CMK (cell line): Measurements from ENCODE around the gene MACROD2.

Source experiments
- DNase-seq: peaks from one replicate; pipeline ENCODE4 v3.0.0-alpha.2; 2010; ENCODE audit warnings: low read depth

The MACROD2 gene

DNA sequence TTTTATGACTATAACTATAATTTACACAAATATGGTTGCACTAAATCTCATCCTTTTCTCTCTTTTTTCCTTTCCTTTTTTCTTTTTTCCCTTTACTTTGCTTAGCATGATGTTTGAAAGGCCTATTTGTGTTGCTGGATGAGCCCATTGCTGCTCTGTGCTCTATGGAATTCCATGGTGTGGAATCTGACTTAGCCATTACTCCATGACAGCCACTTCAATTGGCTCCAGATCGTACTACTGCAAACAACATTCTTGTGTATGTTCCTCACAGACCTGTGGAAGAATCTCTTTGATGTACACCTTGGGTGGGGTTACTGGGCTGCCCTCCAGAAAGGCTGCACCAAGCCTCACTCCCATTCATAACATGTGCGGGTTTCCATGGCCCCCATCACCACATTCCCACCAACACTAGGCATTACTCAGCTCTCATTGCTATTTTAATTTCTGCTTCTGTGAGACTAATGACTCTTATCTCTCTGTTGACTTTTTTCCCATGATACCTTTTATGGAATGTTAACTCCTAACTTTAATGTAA, 1598.9 kb downstream of the MACROD2 start:
- DNase-seq, result no peak

DNA sequence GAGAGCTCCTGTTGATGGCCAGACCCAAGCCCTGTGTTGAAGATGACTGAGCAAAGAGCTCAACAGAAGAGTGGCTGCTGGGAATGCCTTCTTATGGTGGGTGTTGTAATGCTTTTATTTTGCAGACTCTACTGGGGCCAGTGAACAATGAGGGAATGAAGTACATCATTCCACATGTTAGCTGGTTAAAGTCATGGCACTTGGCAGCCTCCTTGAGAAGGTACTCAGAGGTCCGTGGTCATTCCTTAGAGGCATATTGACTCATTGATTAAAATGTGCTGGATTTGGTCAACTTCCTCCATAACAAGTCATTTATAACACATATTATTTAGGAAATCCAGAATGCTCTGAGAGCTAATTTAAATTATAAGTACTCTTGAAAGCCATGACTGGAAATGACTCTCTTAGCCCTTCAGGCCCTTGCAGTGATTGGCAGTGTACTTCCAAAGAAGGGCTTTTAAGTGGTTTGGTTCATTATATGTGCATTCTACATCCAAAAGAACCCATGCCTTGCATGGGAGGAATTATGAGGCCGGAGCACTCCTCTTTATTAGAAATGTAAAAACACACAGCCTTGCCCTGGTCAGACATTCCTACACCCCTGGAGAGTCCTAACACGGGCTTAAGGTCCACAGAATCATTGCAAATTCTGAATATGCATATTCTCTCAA, 1601.0 kb downstream of the MACROD2 start:
- DNase-seq, result no peak

DNA sequence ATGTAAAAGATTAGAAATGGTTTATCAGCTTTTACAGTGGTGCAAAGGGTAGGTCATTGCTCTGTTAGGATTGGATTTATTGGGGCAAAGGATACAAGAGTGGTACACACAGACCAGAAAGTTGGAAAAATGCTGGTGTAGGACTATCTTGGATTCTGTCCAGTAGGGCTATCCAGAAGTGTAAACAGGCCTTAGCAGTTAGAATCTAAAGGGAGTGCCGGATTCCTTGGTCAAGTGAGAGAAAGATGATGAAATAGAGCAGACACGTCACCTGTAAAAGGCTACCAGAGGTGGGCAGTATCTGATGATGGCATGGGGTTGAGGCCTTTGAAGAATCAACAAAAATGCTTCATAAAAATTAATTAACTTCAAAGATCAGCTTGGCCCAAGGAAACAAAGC, 1602.0 kb downstream of the MACROD2 start:
- no peak for DNase-seq

DNA sequence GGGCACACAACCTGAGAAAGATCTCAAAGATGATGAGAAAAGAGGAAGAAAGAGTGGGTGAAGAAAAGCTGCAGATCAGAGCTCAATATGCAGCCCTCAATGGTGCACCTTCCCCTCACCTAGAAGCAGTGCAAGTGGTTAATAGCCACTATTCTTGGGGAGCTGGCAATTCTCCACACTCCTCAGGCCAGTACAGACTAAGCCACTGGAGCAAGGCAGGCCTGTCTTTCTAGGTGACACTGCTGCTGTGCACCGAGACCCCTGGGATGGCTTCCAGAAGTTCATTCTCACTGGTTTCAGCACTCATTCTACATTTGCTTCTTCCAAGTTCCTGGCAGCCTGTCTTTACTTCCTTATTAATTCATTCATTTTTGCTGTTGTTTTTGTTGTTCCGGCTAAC, 1604.6 kb downstream of the MACROD2 start:
- no peak for DNase-seq

DNA sequence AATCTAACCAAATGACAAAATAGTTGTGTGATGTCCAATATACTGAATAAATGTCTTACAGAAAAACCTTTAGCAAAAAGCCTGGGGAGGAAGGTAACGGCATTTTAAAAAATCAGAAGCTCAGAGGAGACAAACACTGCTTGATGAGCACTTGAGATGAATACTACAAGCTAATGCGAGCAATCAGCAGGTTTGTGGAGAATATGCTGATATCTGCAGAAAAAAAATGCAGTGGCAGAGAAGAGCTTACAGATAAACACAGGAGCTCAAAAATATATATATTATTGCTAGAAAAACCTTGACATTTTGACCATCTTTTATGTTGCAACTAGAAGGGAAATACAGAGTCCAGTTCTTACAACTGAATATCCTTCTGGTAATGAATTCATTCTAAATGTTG, 1605.2 kb downstream of the MACROD2 start:
- no peak for DNase-seq

DNA sequence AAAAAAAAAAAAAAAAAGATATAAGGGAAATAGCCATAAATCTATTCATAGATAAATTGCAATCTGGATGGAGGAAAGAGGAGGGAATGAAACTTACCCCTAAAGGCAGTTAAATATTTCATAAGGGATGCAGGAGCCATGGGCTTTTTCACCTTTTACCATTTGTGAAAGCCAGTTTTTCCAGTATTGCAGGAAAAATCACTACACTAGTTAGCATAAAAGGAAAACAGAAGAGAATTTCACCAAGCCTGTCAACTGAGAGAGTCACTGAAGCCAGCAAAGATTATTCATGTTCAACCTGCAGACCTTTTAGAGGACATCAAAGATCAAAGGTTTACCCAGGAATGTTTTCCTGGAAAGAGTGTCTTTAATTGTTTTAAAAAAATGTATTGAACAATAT, 1608.2 kb downstream of the MACROD2 start:
- DNase-seq, result no peak

DNA sequence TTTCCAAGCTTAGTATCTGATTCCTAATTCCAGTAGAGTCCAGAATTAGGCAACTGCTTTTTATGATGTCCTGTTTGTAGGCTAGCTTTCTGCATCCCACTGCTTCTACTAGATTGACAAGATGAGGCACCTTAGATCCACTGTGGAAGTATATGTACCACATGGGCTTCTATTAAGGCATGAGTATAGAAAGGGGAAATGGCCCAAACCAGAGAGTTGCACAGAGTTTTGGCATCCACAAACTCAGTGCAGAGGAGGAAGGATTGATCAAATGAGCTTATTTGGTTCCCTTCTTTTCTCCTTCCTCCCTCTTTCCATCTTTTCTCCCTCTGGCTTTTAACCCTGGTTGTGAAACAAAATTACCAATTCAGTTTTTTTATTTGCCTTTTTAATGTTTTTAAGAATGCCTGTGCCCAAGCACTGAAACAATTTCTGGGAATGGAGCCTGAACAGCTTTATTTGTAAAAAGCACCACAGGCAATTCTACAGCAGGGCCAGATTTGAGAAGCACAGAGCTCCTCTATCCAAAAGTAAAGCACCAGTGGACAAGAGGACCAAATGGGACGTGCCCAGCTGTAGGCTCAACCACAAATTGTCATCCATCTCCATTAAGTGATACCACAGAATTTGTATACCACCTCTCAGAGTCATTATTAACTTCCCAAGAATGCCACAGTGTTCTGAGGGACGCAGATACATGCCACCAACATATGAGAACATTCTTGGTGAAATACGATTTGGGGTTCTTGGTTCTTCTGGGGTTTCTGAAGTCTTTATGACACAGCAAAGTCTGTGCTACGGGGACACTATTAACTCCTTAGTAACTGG, 1608.9 kb downstream of the MACROD2 start:
- no peak for DNase-seq

DNA sequence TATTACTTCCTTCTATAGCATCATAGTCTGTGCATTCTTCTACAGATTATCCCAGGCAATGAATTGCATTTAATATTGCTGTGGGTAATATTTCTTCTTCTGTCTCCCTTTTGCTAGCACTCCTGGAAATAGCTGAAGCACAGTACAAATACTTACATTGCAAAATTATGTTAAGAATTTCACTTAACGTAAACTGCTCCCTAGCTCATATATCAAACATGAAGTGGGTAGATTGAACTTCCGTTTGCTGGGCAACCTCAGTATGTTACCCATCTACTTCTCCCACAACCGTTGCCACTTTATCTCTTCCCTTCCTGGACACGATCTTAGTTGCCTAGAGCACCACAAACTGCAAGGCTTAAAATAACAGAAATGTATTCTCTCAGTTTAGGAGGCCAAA, 1614.6 kb downstream of the MACROD2 start:
- no peak for DNase-seq

DNA sequence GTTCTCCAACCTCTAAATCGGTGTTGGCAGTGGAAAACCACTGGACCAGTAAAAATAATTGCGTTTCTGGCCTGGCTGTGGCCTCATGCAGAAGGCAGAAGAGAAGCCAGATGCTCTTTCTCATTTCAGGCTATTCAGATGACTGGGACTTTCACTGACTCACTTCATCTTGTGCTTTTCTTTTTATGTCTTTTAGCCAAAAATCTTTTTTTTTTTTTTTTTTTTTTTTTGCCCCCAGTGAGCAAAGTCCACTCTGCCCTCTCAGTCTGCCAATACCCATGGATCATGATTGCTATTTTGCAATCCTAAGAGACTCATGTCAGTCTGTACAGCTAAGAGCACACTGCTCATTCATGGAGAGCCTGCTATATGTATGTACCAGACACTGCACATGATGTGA, 1615.5 kb downstream of the MACROD2 start:
- no peak for DNase-seq

DNA sequence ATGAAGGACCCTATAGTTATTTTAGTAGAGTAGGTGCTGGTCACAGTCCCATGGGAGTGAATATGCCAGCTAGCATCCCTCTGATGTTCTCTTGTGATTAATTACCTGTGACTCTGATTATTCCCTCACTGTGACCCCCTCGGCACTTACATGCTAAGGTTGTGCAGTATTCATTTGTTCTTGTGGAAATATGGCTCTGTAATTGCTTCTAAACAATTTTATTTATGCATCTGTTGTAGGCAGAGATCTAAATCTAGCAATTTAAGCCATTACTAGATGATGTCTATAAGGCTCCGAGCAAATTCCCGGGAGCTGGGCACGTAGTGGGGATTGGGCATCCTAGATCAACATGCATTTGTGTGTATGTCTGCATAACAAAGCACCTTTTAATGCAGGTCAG, 1616.2 kb downstream of the MACROD2 start:
- no peak for DNase-seq

DNA sequence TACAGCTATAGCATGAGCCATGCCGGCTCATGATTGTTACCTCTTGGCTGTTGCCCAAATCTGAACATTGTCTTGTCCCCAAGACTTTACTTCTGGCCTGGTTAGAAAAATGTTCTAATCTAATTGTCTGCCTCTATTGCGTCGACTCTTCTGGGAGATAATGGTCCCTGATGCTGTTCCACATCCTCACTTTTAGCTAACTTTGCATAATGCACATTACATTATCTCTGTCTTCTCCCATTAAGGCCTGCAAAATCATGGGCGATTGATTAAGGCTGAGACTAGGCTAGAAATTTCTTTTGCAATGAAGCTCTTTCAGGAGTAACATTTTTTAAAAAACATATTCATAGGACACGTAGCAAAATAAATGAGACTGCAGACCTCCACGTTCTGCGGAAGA, 1616.9 kb downstream of the MACROD2 start:
- no peak for DNase-seq

DNA sequence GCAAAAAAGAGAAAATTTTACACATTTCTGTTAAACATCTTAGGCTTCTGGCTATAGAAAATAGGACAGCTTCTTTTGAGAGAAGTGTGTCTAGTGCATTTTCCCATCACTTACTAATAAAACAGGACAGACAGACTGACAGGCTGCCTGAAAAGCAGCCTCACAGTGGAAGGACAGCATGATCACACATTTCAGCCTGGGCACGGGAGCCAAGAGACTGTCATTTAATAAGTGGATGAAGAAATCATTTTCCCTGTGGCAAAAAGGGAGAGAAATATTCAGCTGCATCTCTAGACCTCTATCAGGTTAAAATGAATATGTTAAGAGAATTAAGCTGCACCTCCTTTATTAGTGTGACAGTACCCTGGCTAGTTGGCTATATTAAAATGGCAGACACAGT, 1617.5 kb downstream of the MACROD2 start:
- DNase-seq, result no peak

DNA sequence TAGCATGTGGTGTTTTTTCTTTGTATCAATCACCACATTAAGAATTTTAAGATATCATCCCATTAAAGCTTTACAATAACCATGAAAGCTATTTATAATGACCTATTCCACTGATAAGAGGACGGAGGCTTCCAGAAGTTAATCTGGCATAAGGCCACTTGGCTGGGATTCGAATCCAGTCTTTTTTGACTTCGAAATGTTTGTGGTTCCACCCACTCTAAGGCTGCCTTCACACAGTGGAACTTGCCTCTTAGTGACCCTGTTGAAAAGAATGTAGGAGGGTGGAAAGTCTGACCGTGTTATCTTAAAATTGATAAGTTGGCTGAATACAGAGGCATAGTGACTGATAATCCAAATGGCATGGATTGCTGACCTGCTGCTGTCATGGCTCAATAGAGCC, 1618.2 kb downstream of the MACROD2 start:
- DNase-seq, result no peak

DNA sequence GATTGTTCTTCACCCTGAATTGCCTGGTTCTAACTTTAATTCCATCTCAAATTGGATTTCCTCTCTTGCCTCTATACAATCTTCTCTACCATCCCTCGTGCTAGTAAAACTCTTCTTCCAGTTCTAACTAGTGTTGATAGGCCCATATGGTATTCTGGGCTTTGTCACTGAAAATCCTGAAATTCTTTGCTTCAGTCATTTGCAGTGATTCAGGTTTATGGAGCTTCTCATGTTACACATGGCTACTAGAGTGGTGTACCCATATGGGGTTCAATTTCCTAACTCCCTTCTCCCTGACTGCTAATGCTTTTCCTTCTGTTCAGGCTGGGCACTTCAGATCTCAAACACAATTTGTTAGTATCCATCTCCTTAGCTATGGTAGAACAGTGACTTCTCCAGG, 1621.3 kb downstream of the MACROD2 start:
- DNase-seq, result no peak

DNA sequence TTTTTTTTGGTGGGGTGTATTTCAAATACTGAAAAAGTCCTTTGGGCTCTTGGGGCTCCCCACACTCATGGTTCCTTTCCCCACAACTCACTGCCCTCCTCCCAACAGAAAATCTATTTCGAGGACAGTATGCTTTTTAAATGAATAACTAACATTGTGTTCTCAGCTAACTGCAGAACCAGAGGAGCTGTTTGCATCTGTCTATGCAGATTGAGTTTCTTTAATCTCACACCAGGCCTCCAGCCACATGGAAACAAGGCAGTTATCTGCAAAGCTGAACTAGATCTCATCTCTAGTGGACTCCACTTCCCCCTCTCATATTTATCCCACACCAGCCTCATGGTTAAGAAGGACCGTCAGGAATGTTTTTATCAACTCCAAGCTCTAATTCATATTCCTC, 1622.8 kb downstream of the MACROD2 start:
- no peak for DNase-seq

DNA sequence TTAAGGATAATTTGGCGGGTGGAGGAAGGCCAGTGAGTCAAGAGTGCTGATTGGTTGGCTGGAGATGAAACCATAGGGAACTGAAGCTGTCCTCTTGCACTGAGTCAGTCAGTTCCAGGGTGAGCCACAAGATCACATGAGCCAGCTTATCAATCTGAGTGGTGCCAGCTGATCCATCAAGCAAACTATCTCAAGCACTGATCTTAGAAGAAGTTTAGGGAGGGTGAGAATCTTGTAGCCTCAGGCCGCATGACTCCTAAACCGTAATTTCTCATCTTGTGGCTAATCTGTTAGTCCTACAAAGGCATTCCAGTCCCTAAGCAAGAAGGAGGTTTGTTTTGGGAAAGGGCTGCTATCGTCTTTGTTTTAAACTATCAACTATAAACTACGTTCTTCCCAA, 1623.6 kb downstream of the MACROD2 start:
- no peak for DNase-seq

DNA sequence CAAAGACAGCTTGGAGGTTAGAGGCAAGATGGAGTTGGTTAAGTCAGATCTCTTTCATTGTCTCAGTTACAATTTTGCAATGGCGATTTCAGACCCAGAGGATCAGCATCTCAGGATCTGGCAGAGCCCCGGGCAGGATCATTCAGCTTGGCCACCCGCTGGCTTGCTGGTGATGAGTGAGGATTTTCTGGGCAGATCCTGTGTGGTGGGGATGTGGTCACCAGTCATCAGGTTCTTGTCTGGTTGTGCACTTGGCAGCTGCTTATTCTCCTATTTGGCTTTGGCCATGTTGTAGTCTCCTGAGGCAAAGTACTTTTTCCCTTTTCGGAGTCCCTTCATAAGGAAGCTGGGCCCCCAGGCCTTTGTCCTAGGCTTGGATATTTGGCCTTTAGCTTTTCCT, 1624.0 kb downstream of the MACROD2 start:
- DNase-seq, result no peak

DNA sequence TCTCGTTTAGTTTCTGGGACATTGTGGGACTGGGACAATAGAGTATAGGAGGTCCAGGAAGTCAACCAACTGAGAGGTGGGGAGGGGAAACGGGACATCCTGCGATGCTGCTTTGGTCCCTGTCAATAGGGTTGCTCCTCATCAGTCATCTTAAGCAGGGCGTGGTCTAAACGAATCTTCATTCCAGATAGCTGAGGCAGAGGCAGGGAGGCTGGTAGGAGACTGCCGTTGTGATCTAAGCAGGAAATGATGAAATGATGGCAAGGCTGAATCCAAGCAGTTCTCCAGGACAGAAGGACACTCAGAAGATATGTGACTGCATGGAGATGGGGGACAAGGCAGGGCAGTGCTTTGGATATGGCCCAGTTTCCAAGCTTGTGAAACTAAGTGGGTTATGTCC, 1624.5 kb downstream of the MACROD2 start:
- DNase-seq, result no peak

DNA sequence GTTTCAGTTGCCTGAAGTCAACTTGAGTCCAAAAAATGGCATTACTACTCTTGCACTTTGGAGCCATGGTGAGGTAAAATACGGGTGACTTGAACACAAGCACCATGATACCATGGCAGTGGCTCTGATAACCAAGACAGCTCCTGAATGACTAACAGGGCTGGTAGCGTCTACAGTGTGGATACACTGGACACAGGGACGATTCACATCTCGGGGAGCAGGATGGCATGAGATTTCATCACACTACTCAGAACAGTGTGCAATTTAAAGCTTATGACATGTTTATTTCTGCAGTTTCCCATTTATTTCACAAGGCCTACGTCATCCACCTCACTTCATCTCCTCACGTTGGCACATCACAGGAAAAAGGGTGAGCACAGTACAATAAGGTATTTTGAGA, 1627.1 kb downstream of the MACROD2 start:
- no peak for DNase-seq

DNA sequence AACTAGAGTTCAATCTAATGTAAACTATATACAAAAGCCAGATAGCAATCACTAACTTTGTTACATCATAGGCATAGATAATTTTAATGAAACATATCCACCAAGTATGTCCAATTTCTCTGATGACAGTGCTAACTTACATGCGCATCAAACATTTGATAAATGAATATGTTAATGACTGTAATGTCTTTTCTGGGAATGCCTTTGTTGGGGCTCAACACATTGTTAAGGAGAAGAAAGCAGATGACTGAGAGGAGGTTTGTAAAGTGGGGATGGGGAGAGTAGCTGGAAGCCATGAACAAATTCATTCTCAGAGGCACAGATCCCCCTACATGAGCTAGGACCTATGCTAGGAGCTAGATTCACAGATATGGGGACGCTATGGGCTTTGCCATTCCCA, 1627.9 kb downstream of the MACROD2 start:
- DNase-seq, result no peak

DNA sequence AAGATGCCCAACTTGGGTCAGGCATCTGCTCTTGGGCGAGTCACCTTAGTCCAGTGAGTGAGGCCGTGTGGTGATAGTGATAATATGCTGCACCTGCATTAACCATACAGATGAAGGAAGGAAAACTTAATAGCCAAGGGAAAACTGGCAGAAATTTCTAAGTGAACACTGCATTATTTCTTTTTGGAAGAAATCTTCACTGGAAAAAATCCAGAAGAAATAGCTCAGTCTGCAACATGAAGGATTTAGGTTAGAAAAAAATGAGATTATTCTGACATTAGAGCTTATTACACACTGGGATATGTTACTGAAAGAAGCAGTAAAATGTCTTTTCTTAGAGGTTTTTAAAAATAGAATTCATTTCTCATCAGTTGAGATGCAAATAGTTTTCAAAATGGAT, 1630.7 kb downstream of the MACROD2 start:
- DNase-seq, result no peak

DNA sequence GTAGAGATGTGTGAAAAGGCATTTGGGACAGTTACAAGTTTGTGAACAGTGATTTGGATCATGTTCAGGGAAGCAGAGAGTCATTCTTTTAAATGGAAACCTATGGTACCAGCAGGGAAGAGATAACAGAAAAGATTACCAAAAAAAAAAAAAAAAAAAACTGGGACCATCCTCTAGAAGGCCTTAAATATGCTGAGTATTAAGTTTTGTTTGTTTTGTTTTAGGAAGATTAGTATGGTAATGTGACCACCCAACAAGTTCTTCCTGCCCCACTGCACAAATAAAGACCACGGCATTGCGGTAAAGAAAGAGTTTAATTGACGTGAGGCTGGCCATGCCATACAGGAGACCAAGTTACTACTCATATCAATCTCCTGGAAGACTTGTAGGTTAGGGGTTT, 1631.8 kb downstream of the MACROD2 start:
- DNase-seq, result no peak

DNA sequence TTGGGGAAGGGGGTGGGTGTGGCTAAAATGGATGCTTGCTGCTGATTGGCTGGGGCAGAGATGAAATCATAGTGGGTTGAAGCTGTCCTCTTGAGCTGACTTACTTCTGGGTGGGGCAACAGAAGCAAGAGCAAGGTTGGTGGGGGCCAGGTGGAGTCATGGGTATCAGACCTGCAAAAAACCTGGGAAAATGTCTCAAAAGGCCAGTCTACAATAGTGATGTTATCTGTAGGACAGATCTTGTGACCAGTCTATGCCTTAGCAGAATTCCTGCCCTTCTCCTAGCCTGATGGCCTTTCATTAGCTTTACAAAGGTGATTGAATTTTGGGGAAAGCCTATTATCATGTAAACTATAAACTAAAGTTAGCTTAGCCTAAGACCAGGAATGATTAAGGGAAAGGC, 1632.2 kb downstream of the MACROD2 start:
- DNase-seq, result no peak
